HEK293T (cell line): ENCODE results near the gene CFAP251.

Experiments used
- CTCF ChIA-PET: fragments of 350-600 bp; formaldehyde crosslinking; extraction: SDS; loops from one replicate; lab custom pipeline; 2021; ENCODE audit warnings: antibody characterized with exemption, inconsistent platforms; lab: Yijun Ruan, JAX
- POLR2A ChIA-PET: fragments of 350-600 bp; formaldehyde crosslinking; extraction: SDS; loops from one replicate; lab custom pipeline; 2020; ENCODE audit warnings: antibody characterized with exemption, inconsistent platforms; lab: Yijun Ruan, JAX
- DNase-seq: peaks from one replicate; pipeline ENCODE4 v3.0.0; 2012; ENCODE audit warnings: mixed read lengths; ENCODE audit errors: extremely low spot score
- ARNT ChIP-seq: fragments of 450-650 bp; IDR thresholded peaks from 2 replicates; pipeline ENCODE4 v1.6.1; 2017; ENCODE audit warnings: mild to moderate bottlenecking
- BHLHE40 ChIP-seq: fragments of 450-650 bp; IDR thresholded peaks from 2 replicates; pipeline ENCODE4 v1.6.1; 2016; ENCODE audit warnings: mild to moderate bottlenecking, moderate library complexity, borderline replicate concordance
- CTBP1 ChIP-seq: fragments of 450-650 bp; IDR thresholded peaks from 2 replicates; pipeline ENCODE4 v1.6.1; 2016; ENCODE audit warnings: borderline replicate concordance
- ELF4 ChIP-seq: fragments of 450-650 bp; IDR thresholded peaks from 2 replicates; pipeline ENCODE4 v1.6.1; 2017; ENCODE audit warnings: antibody characterized with exemption
- FOXA1 ChIP-seq: fragments of 450-650 bp; IDR thresholded peaks from 2 replicates; pipeline ENCODE4 v1.6.1; 2016; ENCODE audit warnings: mild to moderate bottlenecking
- FOXK2 ChIP-seq: fragments of 450-650 bp; IDR thresholded peaks from 2 replicates; pipeline ENCODE4 v1.6.1; 2016; ENCODE audit warnings: mild to moderate bottlenecking
- FOXM1 ChIP-seq: fragments of 450-650 bp; IDR thresholded peaks from 2 replicates; pipeline ENCODE4 v1.6.1; 2017; ENCODE audit warnings: mild to moderate bottlenecking, borderline replicate concordance
- HDGF ChIP-seq: fragments of 450-650 bp; IDR thresholded peaks from 2 replicates; pipeline ENCODE4 v1.6.1; 2017; ENCODE audit warnings: antibody characterized with exemption, borderline replicate concordance
- L3MBTL2 ChIP-seq: fragments of 450-650 bp; conservative IDR thresholded peaks from 2 replicates; pipeline ENCODE4 v1.6.1; 2016; ENCODE audit warnings: mild to moderate bottlenecking
- LEF1 ChIP-seq: fragments of 450-650 bp; IDR thresholded peaks from 2 replicates; pipeline ENCODE4 v1.6.1; 2017; ENCODE audit warnings: mild to moderate bottlenecking, borderline replicate concordance
- NFRKB ChIP-seq: fragments of 450-650 bp; IDR thresholded peaks from 2 replicates; pipeline ENCODE4 v1.6.1; 2016; ENCODE audit warnings: mild to moderate bottlenecking, moderate library complexity
- SP1 ChIP-seq: fragments of 450-650 bp; IDR thresholded peaks from 2 replicates; pipeline ENCODE4 v1.6.1; 2017
- SUZ12 ChIP-seq: fragments of 450-650 bp; IDR thresholded peaks from 2 replicates; pipeline ENCODE4 v1.6.1; 2016; ENCODE audit warnings: mild to moderate bottlenecking
- TARDBP ChIP-seq: fragments of 450-650 bp; IDR thresholded peaks from 2 replicates; pipeline ENCODE4 v1.6.1; 2016
- ZNF384 ChIP-seq: fragments of 450-650 bp; IDR thresholded peaks from 2 replicates; pipeline ENCODE4 v1.6.1; 2016
- TF ChIP-seq, protein P1 (sequence below): fragments of 450-650 bp; IDR thresholded peaks from 2 replicates; pipeline ENCODE4 v1.6.1; 2016

Gene CFAP251

DNA sequence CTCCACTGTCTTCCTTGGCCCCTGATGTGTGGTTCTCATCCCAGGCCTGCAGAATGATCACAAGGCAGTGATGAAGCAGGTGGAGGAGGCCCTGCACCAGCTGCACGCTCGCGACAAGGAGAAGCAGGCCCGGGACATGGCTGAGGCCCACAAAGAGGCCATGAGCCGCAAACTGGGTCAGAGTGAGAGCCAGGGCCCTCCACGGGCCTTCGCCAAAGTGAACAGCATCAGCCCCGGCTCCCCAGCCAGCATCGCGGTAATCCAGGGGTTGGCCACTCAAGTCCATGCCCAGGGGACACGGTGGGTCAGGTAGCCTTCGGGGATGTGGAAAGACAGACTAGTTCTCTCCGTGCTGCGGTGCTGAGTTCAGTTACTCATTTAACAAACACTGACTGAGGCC is 18.8 kb upstream of the CFAP251 start:
- CTCF ChIA-PET: no interaction called here
- DNase-seq: no peak
- POLR2A ChIA-PET: no interaction called here

DNA sequence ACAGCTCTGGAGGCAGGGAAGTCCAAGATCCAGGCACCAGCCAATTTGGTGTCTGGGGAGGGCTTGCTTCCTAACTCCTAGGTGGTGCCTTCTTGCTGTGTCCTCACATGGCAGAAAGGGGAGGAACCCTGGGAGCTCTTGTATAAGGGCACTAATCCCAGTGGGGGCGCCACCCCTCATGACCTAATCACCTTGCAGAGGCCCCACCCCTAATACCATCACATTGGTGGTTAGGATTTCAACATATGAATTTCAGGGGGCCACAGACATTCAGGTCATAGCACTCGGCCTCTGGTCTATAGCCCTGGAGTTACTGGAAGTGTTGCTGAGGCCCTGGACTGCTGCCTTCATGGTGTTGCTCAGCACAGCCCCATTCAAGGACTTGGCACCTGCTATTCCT is 15.2 kb upstream of the CFAP251 start:
- CTCF ChIA-PET: no interaction called here
- POLR2A ChIA-PET: no interaction called here
- DNase-seq: no peak
- TF ChIP-seq LEF1: no peak
- no peak for TF ChIP-seq FOXM1
- TF ChIP-seq L3MBTL2: no peak
- TF ChIP-seq ARNT: no peak
- no peak for TF ChIP-seq FOXA1
- no peak for TF ChIP-seq ZNF384
- no peak for TF ChIP-seq HDGF
- TF ChIP-seq BHLHE40: no peak
- no peak for TF ChIP-seq FOXK2
- TF ChIP-seq, protein P1, sequence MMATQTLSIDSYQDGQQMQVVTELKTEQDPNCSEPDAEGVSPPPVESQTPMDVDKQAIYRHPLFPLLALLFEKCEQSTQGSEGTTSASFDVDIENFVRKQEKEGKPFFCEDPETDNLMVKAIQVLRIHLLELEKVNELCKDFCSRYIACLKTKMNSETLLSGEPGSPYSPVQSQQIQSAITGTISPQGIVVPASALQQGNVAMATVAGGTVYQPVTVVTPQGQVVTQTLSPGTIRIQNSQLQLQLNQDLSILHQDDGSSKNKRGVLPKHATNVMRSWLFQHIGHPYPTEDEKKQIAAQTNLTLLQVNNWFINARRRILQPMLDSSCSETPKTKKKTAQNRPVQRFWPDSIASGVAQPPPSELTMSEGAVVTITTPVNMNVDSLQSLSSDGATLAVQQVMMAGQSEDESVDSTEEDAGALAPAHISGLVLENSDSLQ: no peak
- no peak for TF ChIP-seq TARDBP
- no peak for TF ChIP-seq ELF4

More for the DNA sequence above, 18.8 kb upstream of the CFAP251 start:
- TF ChIP-seq BHLHE40 (no peak), FOXA1 (no peak), SUZ12 (no peak), LEF1 (no peak), FOXM1 (no peak), ZNF384 (no peak), TARDBP (no peak), L3MBTL2 (no peak), SP1 (no peak), HDGF (no peak), CTBP1 (no peak)

DNA sequence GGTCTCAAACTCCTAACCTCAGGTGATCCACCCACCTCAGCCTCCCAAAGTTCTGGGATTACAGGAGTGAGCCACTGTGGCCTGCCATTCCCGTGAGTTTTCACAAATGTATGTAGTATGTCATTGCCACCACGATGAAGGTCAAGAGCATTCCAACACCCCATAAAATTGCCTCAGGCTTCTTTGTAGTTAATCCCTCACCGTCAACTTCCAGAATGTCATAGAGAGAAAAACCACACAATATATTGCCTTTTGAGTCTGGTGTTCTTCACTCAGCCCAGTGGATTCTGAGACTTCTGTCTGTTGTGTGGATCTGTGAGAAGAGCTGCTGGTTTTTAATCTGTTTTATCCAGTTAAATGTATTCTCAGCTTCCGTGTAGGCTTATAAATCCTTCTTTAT is 12.6 kb upstream of the CFAP251 start:
- TF ChIP-seq ZNF384: no peak
- TF ChIP-seq, protein P1: no peak
- TF ChIP-seq FOXK2: no peak
- CTCF ChIA-PET: no interaction called here
- DNase-seq: no peak
- POLR2A ChIA-PET: no interaction called here

DNA sequence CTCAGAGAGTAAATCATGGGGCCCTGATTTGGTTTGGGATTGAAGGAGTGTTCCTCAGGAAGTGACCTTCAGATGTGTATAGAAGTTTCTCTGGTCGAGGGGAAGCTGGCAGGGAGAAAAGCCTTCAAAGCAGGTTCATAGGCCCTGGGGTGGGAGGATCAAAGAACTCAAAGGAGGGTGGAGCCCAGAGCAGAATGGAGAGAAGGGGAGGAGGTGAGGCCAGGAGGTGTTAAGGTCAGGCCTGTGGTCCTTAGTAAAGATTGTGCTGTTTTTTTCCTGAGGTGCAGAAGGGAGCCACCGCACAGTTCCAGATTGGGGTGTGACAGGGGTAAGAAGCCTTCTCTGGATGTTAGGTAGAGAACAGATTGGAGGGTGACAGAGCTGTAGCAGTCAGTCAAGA is 9.7 kb upstream of the CFAP251 start:
- POLR2A ChIA-PET: no interaction called here
- DNase-seq: no peak
- TF ChIP-seq ZNF384 (no peak), HDGF (no peak), FOXM1 (no peak), SUZ12 (no peak), NFRKB (no peak), L3MBTL2 (no peak), FOXA1 (no peak), ELF4 (no peak), FOXK2 (no peak), BHLHE40 (no peak), CTBP1 (no peak), ARNT (no peak), LEF1 (no peak), TARDBP (no peak), SP1 (no peak)
- TF ChIP-seq, protein P1: no peak
- CTCF ChIA-PET: no interaction called here

DNA sequence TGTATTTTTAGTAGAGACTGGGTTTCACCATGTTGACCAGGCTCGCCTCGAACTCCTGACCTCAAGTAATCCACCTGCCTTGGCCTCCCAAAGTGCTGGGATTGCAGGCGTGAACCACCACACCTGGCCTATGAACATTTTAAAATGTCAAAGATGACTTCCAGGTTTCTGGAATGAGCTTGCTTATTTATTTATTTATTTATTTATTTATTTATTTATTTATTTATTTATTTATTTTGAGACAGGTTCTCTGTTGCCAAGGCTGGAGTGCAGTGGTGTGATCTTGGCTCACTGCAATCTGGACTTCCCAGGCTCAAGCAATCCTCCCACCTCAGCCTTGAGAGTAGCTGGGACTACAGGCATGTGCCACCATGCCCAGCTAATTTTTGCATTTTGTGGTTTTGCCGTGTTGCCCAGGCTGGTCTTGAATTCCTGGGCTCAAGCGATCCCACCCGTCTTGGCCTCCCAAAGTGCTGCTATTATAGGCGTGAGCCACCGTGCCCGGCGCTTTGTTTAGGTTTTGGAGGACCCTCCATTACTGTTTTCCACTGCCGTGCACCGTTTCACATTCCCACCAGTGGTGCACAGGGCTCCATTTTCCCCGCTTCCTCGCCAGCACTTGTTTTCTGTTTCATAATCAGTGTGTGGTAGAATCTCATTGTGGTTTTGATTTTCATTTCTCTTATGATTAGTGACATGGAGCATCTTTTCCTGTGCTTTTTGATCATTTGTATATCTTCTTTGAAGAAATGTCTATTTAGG is 6.4 kb upstream of the CFAP251 start:
- ChIA-PET POLR2A (interaction anchor here (1.0 kb wide), 1 partner anchor 24 kb away, joined by 3 read pairs; no protein-coding TSS in a partner anchor), CTCF (no interaction called here)
- TF ChIP-seq L3MBTL2 (no peak), TARDBP (no peak), HDGF (no peak), NFRKB (no peak), SUZ12 (no peak), FOXM1 (no peak), FOXK2 (no peak), BHLHE40 (no peak), CTBP1 (no peak)

DNA sequence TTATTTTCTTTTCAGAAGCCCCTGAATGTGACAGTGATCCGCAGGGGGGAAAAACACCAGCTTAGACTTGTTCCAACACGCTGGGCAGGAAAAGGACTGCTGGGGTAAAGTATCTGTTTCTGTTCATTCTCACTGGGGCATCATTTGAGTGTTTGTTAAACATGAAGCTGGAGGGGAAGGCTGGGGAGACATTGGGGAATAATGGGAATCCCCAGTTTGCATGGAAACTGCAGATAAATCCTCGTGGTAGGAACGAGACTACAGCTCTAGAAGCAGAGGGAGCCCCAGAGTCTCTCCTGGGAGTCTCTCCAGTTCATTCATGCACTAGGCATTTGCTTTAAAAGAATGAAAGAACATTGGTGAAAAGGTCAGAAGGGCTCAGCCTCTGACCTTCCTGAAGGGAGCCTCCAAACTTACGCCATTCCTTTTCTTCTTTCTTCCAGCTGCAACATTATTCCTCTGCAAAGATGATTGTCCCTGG is 2.5 kb upstream of the CFAP251 start:
- ChIA-PET CTCF (interaction anchor here (0.7 to 1.2 kb wide), 3 partner anchors 11 to 113 kb away, joined by 3 to 4 read pairs (median 3); no protein-coding TSS in a partner anchor), POLR2A (no interaction called here)
- DNase-seq: no peak
- TF ChIP-seq L3MBTL2 (no peak), FOXA1 (no peak), BHLHE40 (no peak), HDGF (no peak), SUZ12 (no peak), CTBP1 (no peak), SP1 (no peak)

More for the DNA sequence above, 6.4 kb upstream of the CFAP251 start:
- no peak for DNase-seq
